GM12892 (cell line): ENCODE results near the gene FAM163B.

Source experiments
- POLR2A ChIP-seq: IDR thresholded peaks from 2 replicates; pipeline ENCODE4 v1.6.1; 2011; ENCODE audit warnings: low read depth, low read length, control low read depth
- POLR2AphosphoS5 ChIP-seq: IDR thresholded peaks from 2 replicates; pipeline ENCODE4 v1.6.1; 2011; ENCODE audit warnings: low read depth, low read length, control low read depth

- no peak for TF ChIP-seq POLR2AphosphoS5
- no peak for TF ChIP-seq POLR2A
These were observed 35.2 kb downstream of the FAM163B start for GRCh38 chr9:133573791-133574515.
